GM23338 (cell line): Measurements from ENCODE around the gene ARMC9.

ENCODE experiments used
- CREB1 ChIP-seq: fragments of 250-450 bp; sonication (Bioruptor Pico); IDR thresholded peaks from 2 replicates; pipeline ENCODE4 v1.5.0; 2020; ENCODE audit warnings: low read depth, mild to moderate bottlenecking, moderate library complexity
- CTCF ChIP-seq, 2 experiments: fragments of 200-600 bp in 1 of 2; sonication (generic) in 1 of 2; conservative IDR thresholded peaks; 2 replicates each; pipeline versions ENCODE4 v1.5.1 to v1.6.1; 2016 to 2017; ENCODE audit warnings: antibody characterized with exemption in 2 of 2, low read depth in 2 of 2, mild to moderate bottlenecking in 2 of 2, moderate library complexity in 1 of 2
- POLR2AphosphoS5 ChIP-seq: IDR thresholded peaks from 2 replicates; pipeline ENCODE4 v1.6.1; 2016; ENCODE audit warnings: antibody characterized with exemption, low read depth
- ZNF331 ChIP-seq: fragments of 250-450 bp; sonication (Bioruptor Pico); IDR thresholded peaks from 2 replicates; pipeline ENCODE4 v1.5.0; 2020; ENCODE audit warnings: low read depth, mild to moderate bottlenecking, moderate library complexity
- TF ChIP-seq, protein P1 (sequence below): IDR thresholded peaks from one replicate; pipeline ENCODE4 v1.6.1; 2018; ENCODE audit warnings: antibody characterized with exemption; ENCODE audit not compliant: unreplicated experiment

DNA sequence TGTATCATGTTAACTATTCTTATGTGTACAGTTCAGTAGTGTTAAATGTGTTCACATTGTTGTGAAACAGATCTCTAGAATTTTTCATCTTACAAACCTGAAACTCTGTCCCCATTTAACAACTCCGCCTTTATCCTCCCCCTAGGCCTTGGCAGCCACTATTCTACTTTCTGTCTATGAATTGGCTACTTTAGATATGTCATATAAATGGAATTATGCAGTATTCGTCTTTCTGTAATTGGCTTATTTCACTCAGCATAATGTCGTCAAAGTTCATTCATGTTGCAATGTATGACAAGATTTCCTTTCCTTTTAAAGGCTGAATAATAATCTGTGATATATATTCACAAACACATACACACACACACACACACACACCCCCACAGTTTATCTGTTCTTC lies 12.4 kb downstream of the ARMC9 start:
- TF ChIP-seq CTCF (conservative IDR thresholded peaks at IDR 0.05; ENCODE audit: low read depth in 2 of 2): no peak
- no peak for TF ChIP-seq POLR2AphosphoS5
- TF ChIP-seq, protein P1, sequence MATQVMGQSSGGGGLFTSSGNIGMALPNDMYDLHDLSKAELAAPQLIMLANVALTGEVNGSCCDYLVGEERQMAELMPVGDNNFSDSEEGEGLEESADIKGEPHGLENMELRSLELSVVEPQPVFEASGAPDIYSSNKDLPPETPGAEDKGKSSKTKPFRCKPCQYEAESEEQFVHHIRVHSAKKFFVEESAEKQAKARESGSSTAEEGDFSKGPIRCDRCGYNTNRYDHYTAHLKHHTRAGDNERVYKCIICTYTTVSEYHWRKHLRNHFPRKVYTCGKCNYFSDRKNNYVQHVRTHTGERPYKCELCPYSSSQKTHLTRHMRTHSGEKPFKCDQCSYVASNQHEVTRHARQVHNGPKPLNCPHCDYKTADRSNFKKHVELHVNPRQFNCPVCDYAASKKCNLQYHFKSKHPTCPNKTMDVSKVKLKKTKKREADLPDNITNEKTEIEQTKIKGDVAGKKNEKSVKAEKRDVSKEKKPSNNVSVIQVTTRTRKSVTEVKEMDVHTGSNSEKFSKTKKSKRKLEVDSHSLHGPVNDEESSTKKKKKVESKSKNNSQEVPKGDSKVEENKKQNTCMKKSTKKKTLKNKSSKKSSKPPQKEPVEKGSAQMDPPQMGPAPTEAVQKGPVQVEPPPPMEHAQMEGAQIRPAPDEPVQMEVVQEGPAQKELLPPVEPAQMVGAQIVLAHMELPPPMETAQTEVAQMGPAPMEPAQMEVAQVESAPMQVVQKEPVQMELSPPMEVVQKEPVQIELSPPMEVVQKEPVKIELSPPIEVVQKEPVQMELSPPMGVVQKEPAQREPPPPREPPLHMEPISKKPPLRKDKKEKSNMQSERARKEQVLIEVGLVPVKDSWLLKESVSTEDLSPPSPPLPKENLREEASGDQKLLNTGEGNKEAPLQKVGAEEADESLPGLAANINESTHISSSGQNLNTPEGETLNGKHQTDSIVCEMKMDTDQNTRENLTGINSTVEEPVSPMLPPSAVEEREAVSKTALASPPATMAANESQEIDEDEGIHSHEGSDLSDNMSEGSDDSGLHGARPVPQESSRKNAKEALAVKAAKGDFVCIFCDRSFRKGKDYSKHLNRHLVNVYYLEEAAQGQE: no peak
- TF ChIP-seq ZNF331 (CRISPR knock-in tag): no peak
- TF ChIP-seq CREB1: no peak
